Transverse colon (tissue), 4 donors: Measurements from ENCODE around the gene TBCD. TPM values are rescaled to one million over a fixed set of nuclear protein-coding genes. Genes with fewer than 3 reads are reported as not detected.

Source experiments
- DNase-seq: peaks from one replicate; pipeline ENCODE4 v3.0.0-alpha.2; 2019
- H3K27ac ChIP-seq, 4 donors: fragments of 200-600 bp; sonication (generic); 2 replicates each; pipeline ENCODE4 v1.5.1; 2016 to 2018; ENCODE audit warnings: inconsistent platforms in 4 of 4
- H3K27me3 ChIP-seq: fragments of 200-600 bp; sonication (generic); 2 replicates; pipeline ENCODE4 v1.5.1; 2017; ENCODE audit warnings: inconsistent platforms
- H3K36me3 ChIP-seq, 4 donors: fragments of 200-600 bp; sonication (generic); 2 replicates each; pipeline ENCODE4 v1.5.1; 2017 to 2019; ENCODE audit warnings: inconsistent platforms in 4 of 4
- H3K4me1 ChIP-seq, 4 donors: fragments of 200-600 bp; sonication (generic); 2 replicates each; pipeline ENCODE4 v1.5.1; 2017 to 2020; ENCODE audit warnings: inconsistent platforms in 4 of 4
- H3K4me3 ChIP-seq, 4 donors: fragments of 200-600 bp; sonication (generic); 1 replicate in 1 of 4; 2 replicates in 3 of 4; pipeline versions ENCODE4 v1.5.1 to v1.6.1; 2017 to 2019; ENCODE audit warnings: inconsistent platforms in 4 of 4
- H3K9me3 ChIP-seq, 2 donors: fragments of 200-600 bp; sonication (generic); 2 replicates each; pipeline ENCODE4 v1.5.1; 2017 to 2019; ENCODE audit warnings: inconsistent platforms in 2 of 2
- CTCF ChIP-seq, 5 experiments: fragments of 200-600 bp in 3 of 5; fragments of 450-650 bp in 2 of 5; sonication (generic) in 3 of 5; IDR thresholded peaks; 1 replicate in 2 of 5; 2 replicates in 3 of 5; pipeline ENCODE4 v1.5.1; 2016 to 2017; ENCODE audit warnings: antibody characterized with exemption in 5 of 5, inconsistent platforms in 3 of 5, mild to moderate bottlenecking in 2 of 5, moderate library complexity in 1 of 5
- EP300 ChIP-seq: sonication (generic); formaldehyde crosslinking; IDR thresholded peaks from one replicate; pipeline ENCODE4 v1.6.1; 2017; ENCODE audit warnings: antibody characterized with exemption, low read depth
- POLR2A ChIP-seq: fragments of 450-650 bp; IDR thresholded peaks from one replicate; pipeline ENCODE4 v1.6.1; 2016; ENCODE audit warnings: antibody characterized with exemption, mild to moderate bottlenecking, moderate library complexity
- POLR2AphosphoS5 ChIP-seq, 3 donors: sonication (generic); formaldehyde crosslinking; IDR thresholded peaks; one replicate each; pipeline ENCODE4 v1.6.1; 2016; ENCODE audit warnings: antibody characterized with exemption in 3 of 3
- WGBS, 2 donors: methylation state at CpG; one replicate each; pipeline ENCODE4 v1.1.5; 2018; ENCODE audit warnings: low coverage in 1 of 2; 5-methylcytosine and 5-hydroxymethylcytosine counted together
- in situ Hi-C, 4 donors: fragments of 200-750 bp; cut with MboI; loops; one replicate each; pipeline versions ENCODE4 v1.15.0 to v1.15.1; 2017; ENCODE audit warnings: low sequenced_read_pairs in 3 of 4, low pct_ligation_motif_present in 1 of 4, low pct_unique_long_range_greater_than_20kb in 1 of 4
- intact Hi-C: fragments of 100-400 bp; cut with DNase I; formaldehyde crosslinking; loops from one replicate; pipeline ENCODE4 v1.15.1; 2023; ENCODE audit warnings: low total_unique reads
- total RNA-seq, 4 donors: library from RNA; depleted of rRNA; stranded (reverse); fragments of >200 nt; gene quantifications; one replicate each; pipeline ENCODE4 v1.1.0, GENCODE V29; 2016

TBCD gene
- total RNA-seq, 4 donors from 2014 or later, result 38.6 to 104 (median 39.8) TPM

GRCh38 chr17:82911822-82912221, 160.0 kb downstream of the TBCD start:
- 80 to 81% methylated on average over 2 to 14 of the region's 14 CpGs for WGBS, 2 donors
- TF ChIP-seq EP300, result no peak
- no peak for TF ChIP-seq POLR2A
- no peak for TF ChIP-seq CTCF (IDR thresholded peaks at IDR 0.05)
- no peak for TF ChIP-seq POLR2AphosphoS5 (IDR thresholded peaks at IDR 0.05)
- no peak for DNase-seq
- Histone ChIP-seq H3K4me1 (peaks cover 0 to 5% (median 0%) of the 10 kb centered on the region in 4 donors), H3K4me3 (no peak overlapping the region), H3K27ac (no peak overlapping the region), H3K27me3 (no peaks in the 10 kb centered on the region), H3K9me3 (no peaks in the 10 kb centered on the region), H3K36me3 (no peaks in the 10 kb centered on the region)
- intact Hi-C loops (no loop called here), in situ Hi-C loops (no loop called here)

GRCh38 chr17:82912484-82913089, 160.7 kb downstream of the TBCD start:
- Histone ChIP-seq H3K9me3 (no peaks in the 10 kb centered on the region), H3K27me3 (no peaks in the 10 kb centered on the region), H3K27ac (no peak overlapping the region), H3K36me3 (no peaks in the 10 kb centered on the region), H3K4me3 (no peak overlapping the region), H3K4me1 (peaks cover 0 to 5% (median 0%) of the 10 kb centered on the region in 4 donors)
- no peak for DNase-seq
- intact Hi-C loops (no loop called here), in situ Hi-C loops (no loop called here)
- WGBS, 2 donors, result 93 to 100% methylated on average over 1 to 20 of the region's 20 CpGs
- no peak for TF ChIP-seq CTCF (IDR thresholded peaks at IDR 0.05)
- TF ChIP-seq EP300, result no peak
- no peak for TF ChIP-seq POLR2AphosphoS5 (IDR thresholded peaks at IDR 0.05)
- TF ChIP-seq POLR2A, result no peak

GRCh38 chr17:82913304-82914043, 161.6 kb downstream of the TBCD start:
- intact Hi-C loops, result no loop called here
- TF ChIP-seq EP300 (no peak), POLR2AphosphoS5 (IDR thresholded peaks at IDR 0.05) (no peak), POLR2A (no peak), CTCF (IDR thresholded peaks at IDR 0.05) (no peak)
- no peak for DNase-seq
- in situ Hi-C loops, result no loop called here
- H3K27ac ChIP-seq, result no peak overlapping the region
- no peaks in the 10 kb centered on the region for H3K27me3 ChIP-seq
- H3K9me3 ChIP-seq, result no peaks in the 10 kb centered on the region
- WGBS, 2 donors, result 91 to 99% methylated on average over 22 to 44 of the region's 44 CpGs
- no peak overlapping the region for H3K4me3 ChIP-seq
- no peaks in the 10 kb centered on the region for H3K36me3 ChIP-seq
- H3K4me1 ChIP-seq, result peaks cover 0 to 5% (median 0%) of the 10 kb centered on the region in 4 donors

- no peak overlapping the region for H3K4me3 ChIP-seq
- intact Hi-C loops (no loop called here), in situ Hi-C loops (no loop called here)
- WGBS, 2 donors, result 64% methylated on average over 17 of the region's 19 CpGs; no CpG with 5 or more reads in 1 of the 2 donors
- no peaks in the 10 kb centered on the region for H3K27me3 ChIP-seq
- DNase-seq, result no peak
- H3K27ac ChIP-seq, result no peak overlapping the region
- H3K4me1 ChIP-seq, result peaks cover 0 to 5% (median 0%) of the 10 kb centered on the region in 4 donors
- no peaks in the 10 kb centered on the region for H3K36me3 ChIP-seq
- H3K9me3 ChIP-seq, result no peaks in the 10 kb centered on the region
- TF ChIP-seq CTCF (IDR thresholded peaks at IDR 0.05), result peak; percentile 25 to 61 (median 53)
- no peak for TF ChIP-seq POLR2AphosphoS5 (IDR thresholded peaks at IDR 0.05)
Observed at GRCh38 chr17:82914375-82914774, 162.5 kb downstream of the TBCD start.
